GM23338 (cell line): Measurements from ENCODE around the gene HPF1. TPM values are rescaled to one million over a fixed set of nuclear protein-coding genes. Genes with fewer than 3 reads are reported as not detected.

Experiments used
- ATAC-seq: fragments of 200-7000 bp; cut with Tn5 transposase; 3 replicates; pipeline ENCODE4 v1.9.1; 2020
- DNase-seq: peaks from one replicate; pipeline ENCODE4 v3.0.0-alpha.2; 2015; ENCODE audit warnings: low spot score
- H2AFZ ChIP-seq: fragments of 200-600 bp; sonication (generic); 2 replicates; pipeline ENCODE4 v1.8.0; 2016; ENCODE audit warnings: antibody characterized with exemption, mild to moderate bottlenecking, moderate library complexity
- H3F3A ChIP-seq: fragments of 200-600 bp; sonication (generic); replicated peaks from 2 replicates; pipeline ENCODE4 v1.8.0; 2017; ENCODE audit warnings: antibody characterized with exemption, mixed run types, low read depth
- H3K27ac ChIP-seq: fragments of 200-600 bp; sonication (generic); 2 replicates; pipeline ENCODE4 v1.6.1; 2016; ENCODE audit warnings: low read depth
- H3K27me3 ChIP-seq: fragments of 200-600 bp; sonication (generic); 2 replicates; pipeline ENCODE4 v1.8.0; 2016; ENCODE audit warnings: mild to moderate bottlenecking, mixed run types, moderate library complexity; ENCODE audit not compliant: insufficient read depth
- H3K36me3 ChIP-seq: fragments of 200-600 bp; sonication (generic); 2 replicates; pipeline ENCODE4 v1.8.0; 2016; ENCODE audit warnings: mild to moderate bottlenecking; ENCODE audit not compliant: insufficient read depth
- H3K4me1 ChIP-seq: fragments of 200-600 bp; sonication (generic); 2 replicates; pipeline ENCODE4 v1.8.0; 2016; ENCODE audit warnings: mild to moderate bottlenecking, moderate library complexity; ENCODE audit not compliant: insufficient read depth
- H3K4me2 ChIP-seq: fragments of 200-600 bp; sonication (generic); 2 replicates; pipeline ENCODE4 v1.7.1; 2017; ENCODE audit warnings: mixed run types
- H3K4me3 ChIP-seq: fragments of 200-600 bp; sonication (generic); 2 replicates; pipeline ENCODE4 v1.6.1; 2016; ENCODE audit warnings: mixed run types
- H3K79me2 ChIP-seq: fragments of 200-600 bp; sonication (generic); replicated peaks from 2 replicates; pipeline ENCODE4 v1.8.0; 2017; ENCODE audit warnings: mild to moderate bottlenecking; ENCODE audit not compliant: insufficient read depth
- H3K9me2 ChIP-seq: fragments of 200-600 bp; sonication (generic); 2 replicates; pipeline ENCODE4 v1.8.0; 2017; ENCODE audit not compliant: insufficient read depth
- H4K20me1 ChIP-seq: fragments of 200-600 bp; sonication (generic); replicated peaks from 2 replicates; pipeline ENCODE4 v1.8.0; 2017; ENCODE audit warnings: mild to moderate bottlenecking; ENCODE audit not compliant: insufficient read depth
- H3K27ac Mint-ChIP-seq: 2 replicates; pipeline ENCODE4 v1.8.0; 2020; ENCODE audit warnings: inconsistent platforms, mild to moderate bottlenecking, moderate library complexity, mixed read lengths
- H3K27me3 Mint-ChIP-seq: 3 replicates; pipeline ENCODE4 v1.8.0; 2022; ENCODE audit warnings: low read depth, mild to moderate bottlenecking, moderate library complexity, mixed read lengths, inconsistent platforms; ENCODE audit not compliant: insufficient read depth, poor library complexity
- H3K36me3 Mint-ChIP-seq: 3 replicates; pipeline ENCODE4 v1.8.0; 2021; ENCODE audit warnings: low read depth, mild to moderate bottlenecking, inconsistent platforms, moderate library complexity, mixed read lengths
- H3K4me1 Mint-ChIP-seq: 3 replicates; pipeline ENCODE4 v1.8.0; 2020; ENCODE audit warnings: mild to moderate bottlenecking, inconsistent platforms, mixed read lengths
- H3K4me3 Mint-ChIP-seq: 3 replicates; pipeline ENCODE4 v1.8.0; 2021; ENCODE audit warnings: moderate library complexity, mild to moderate bottlenecking, inconsistent platforms, mixed read lengths
- H3K9me3 Mint-ChIP-seq: 3 replicates; pipeline ENCODE4 v1.8.0; 2020; ENCODE audit warnings: moderate library complexity, mild to moderate bottlenecking, inconsistent platforms, mixed read lengths
- CREB1 ChIP-seq: fragments of 250-450 bp; sonication (Bioruptor Pico); IDR thresholded peaks from 2 replicates; pipeline ENCODE4 v1.5.0; 2020; ENCODE audit warnings: low read depth, mild to moderate bottlenecking, moderate library complexity
- EZH2 ChIP-seq: fragments of 200-600 bp; sonication (generic); IDR thresholded peaks from one replicate; pipeline ENCODE4 v1.8.0; 2017; ENCODE audit warnings: antibody characterized with exemption, mild to moderate bottlenecking, low read depth; ENCODE audit not compliant: unreplicated experiment
- EZH2phosphoT487 ChIP-seq: fragments of 200-600 bp; sonication (generic); IDR thresholded peaks from one replicate; pipeline ENCODE4 v1.8.1; 2018; ENCODE audit warnings: antibody characterized with exemption; ENCODE audit not compliant: unreplicated experiment
- JUNB ChIP-seq: IDR thresholded peaks from one replicate; pipeline ENCODE4 v1.6.1; 2016; ENCODE audit warnings: antibody characterized with exemption; ENCODE audit not compliant: unreplicated experiment
- REST ChIP-seq: IDR thresholded peaks from one replicate; pipeline ENCODE4 v1.6.1; 2018; ENCODE audit warnings: antibody characterized with exemption; ENCODE audit not compliant: unreplicated experiment
- STAT1 ChIP-seq: IDR thresholded peaks from one replicate; pipeline ENCODE4 v1.6.1; 2016; ENCODE audit warnings: antibody characterized with exemption; ENCODE audit not compliant: unreplicated experiment
- ZNF462 ChIP-seq: fragments of 250-450 bp; sonication (Bioruptor Pico); IDR thresholded peaks from 2 replicates; pipeline ENCODE4 v1.5.0; 2020; ENCODE audit warnings: mild to moderate bottlenecking, moderate library complexity
- polyA plus RNA-seq: library from polyadenylated mRNA; unstranded; fragments of >200 nt; fragmentation: Nextera tagmentation; extraction: Ambion mirVana; gene quantifications from 2 replicates; pipeline ENCODE4 v1.2.1, GENCODE V29; 2016
- total RNA-seq: library from RNA; depleted of rRNA; stranded (reverse); fragments of >200 nt; shearing (Covaris generic); gene quantifications from 2 replicates; pipeline ENCODE4 v1.2.3, GENCODE V29; 2014

Gene HPF1
- total and polyA plus RNA-seq, 2 experiments from 2014 or later: 57.6 to 128 TPM

- TF ChIP-seq ZNF462 (CRISPR knock-in tag): no peak
- TF ChIP-seq EZH2: no peak
- no peak for TF ChIP-seq STAT1
- no peak for TF ChIP-seq EZH2phosphoT487
- TF ChIP-seq JUNB: no peak
- no peak for TF ChIP-seq CREB1 (CRISPR knock-in tag)
These were observed 27.2 kb downstream of the HPF1 start (continued) for GRCh38 chr4:169730564-169730963.

- Histone ChIP-seq H3F3A (no peaks in the 10 kb centered on the region), H3K9me2 (no peaks in the 10 kb centered on the region), H2AFZ (no peak overlapping the region), H3K27ac (no peak overlapping the region), H3K36me3 (no peaks in the 10 kb centered on the region), H4K20me1 (no peaks in the 10 kb centered on the region), H3K79me2 (no peaks in the 10 kb centered on the region), H3K4me1 (no peaks in the 10 kb centered on the region), H3K27me3 (no peaks in the 10 kb centered on the region), H3K4me3 (no peak overlapping the region), H3K4me2 (no peak overlapping the region)
- Mint-ChIP-seq H3K27me3 (peaks cover 3% of the 10 kb centered on the region), H3K27ac (no peak overlapping the region), H3K4me1 (peaks cover 4% of the 10 kb centered on the region; the same call in 2 of the 3 replicates), H3K9me3 (no peaks in the 10 kb centered on the region), H3K4me3 (no peak overlapping the region), H3K36me3 (peaks cover 10% of the 10 kb centered on the region)
- DNase-seq (no peak), ATAC-seq (no peak)
- no peak for TF ChIP-seq REST
- no peak for TF ChIP-seq ZNF462 (CRISPR knock-in tag)
These were observed 30.1 kb downstream of the HPF1 start for GRCh38 chr4:169727616-169728015.
